ENCODE measurements around the gene PBOV1.

PBOV1 gene

DNA sequence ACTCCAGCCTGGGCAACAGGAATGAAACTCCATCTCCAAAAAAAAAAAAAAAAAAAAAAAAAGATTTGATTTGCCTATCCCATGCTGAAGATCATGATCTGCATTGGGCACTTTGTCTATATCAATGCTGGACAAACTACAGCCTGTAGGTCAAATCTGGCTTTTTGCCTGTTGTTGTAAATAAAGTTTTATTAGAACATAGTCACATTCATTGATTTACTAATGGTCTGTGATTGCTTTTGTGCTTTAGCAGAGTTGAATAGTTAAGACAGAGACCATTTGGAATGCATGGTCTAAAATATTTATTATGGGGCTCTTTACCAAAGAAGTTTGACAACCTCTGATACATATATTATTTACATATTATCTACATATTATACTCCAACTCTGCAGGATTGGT, 14.0 kb downstream of the PBOV1 start:
- DNase-seq = no peak

DNA sequence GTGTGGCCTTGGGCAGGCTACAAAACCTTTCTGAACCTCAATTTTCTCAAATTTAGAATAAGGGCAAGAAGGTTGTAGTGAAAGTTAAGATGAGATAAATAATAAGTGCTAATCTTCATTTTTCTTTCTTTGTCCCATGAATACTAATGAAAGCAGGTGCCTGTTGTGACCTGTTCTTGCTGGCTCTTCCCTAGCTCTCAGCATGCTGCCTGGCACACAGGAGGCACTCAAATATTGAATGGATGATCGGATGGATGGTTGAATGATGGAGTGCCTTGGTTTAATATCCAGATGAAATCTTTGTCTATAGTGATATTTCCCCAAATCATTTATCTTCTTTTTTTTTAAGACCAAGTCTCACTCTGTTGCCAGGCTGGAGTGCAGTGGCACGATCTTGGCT, 15.0 kb downstream of the PBOV1 start:
- no peak for DNase-seq

DNA sequence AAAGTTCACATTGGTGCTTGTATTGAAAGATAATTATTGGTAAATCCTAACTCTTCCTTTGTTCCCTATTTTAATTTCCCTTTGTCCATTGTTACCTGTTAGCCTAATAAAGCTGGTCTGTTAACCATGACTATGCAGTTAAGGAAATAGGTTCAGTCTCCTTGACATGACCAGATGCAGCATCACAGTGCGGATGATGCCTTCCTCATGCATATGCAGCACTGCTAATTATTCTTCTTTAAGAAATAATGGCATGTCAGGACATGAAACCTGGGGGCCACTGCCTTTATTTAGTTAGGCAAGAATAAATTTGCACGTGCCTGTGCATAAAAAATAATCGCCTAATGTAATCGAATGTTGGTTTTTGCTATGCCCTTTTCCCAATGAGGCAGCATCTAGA, 16.5 kb downstream of the PBOV1 start:
- no peak for DNase-seq

DNA sequence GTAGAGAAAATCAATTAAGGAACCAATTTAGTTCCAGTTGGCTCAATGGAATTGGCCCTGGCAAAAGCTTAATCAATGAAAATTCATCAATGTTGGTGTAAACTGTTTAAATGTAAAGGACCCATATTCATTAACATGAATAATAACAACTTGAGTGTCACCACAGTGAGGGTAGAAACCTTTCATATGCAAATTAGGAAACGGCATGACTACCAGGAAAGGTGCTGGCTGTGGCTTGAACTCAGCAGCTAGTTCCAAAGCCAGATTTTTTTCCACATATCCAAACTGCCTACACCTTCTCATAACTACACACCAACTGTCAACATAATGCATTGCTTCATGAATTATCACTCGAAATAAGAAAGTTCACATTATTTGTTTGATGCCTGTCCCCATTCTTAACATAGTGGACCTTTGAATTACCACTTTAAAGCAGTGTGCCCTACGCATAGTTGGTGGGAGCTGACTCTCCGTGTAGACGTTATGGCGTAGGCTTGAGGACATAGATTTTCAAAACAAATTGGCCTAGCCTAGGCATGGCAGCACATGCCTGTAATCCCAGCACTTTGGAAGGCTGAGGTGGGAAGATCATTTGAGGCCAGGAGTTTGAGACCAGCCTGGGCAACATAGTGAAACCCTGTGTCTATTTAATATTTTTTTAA, 19.7 kb downstream of the PBOV1 start:
- no peak for DNase-seq

DNA sequence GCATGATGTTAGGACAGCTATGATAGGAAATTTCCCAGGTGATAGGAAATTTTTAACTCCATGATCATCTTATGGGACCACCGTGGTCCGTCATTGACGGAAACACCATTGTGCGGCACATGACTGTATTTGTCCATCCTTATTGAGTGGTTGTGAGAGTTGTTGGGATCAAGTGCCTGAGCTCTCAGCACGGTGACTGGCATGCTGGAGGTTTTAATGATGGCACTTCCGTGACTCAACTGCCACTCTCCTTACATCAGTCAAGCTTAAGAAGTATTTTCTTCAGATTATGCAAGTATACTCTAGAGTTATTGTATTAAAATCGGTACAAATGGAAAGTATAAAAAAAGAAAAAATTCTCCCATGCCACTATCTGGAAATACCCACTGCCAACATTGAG, 20.7 kb downstream of the PBOV1 start:
- DNase-seq = no peak

DNA sequence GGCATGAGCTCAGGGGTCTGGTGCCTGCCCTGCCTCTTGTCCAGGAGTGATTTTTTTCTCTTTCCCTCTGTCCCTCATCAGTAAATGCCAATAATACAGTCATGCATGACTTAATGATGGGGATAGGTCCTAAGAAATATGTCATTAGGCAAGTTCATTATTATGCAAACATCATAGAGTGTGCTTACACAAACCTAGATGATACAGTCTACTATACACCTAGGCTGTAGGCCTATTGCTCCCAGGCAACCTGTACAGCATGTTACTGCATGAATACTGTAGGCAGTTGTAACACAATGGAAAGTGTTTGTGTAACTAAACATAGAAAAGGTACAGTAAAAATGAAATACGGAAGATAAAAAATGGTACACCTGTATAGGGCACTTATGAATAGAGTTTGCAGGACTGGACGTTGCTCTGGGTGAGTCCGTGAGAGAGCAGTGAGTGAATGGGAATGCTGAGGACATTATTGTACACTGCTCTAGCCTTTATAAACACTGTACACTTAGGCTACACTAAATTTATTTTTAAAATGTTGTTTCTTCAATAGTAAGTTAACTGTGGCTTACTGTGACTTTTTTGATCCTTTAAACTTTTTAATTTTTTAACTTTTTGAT, 22.1 kb downstream of the PBOV1 start:
- DNase-seq = no peak

DNA sequence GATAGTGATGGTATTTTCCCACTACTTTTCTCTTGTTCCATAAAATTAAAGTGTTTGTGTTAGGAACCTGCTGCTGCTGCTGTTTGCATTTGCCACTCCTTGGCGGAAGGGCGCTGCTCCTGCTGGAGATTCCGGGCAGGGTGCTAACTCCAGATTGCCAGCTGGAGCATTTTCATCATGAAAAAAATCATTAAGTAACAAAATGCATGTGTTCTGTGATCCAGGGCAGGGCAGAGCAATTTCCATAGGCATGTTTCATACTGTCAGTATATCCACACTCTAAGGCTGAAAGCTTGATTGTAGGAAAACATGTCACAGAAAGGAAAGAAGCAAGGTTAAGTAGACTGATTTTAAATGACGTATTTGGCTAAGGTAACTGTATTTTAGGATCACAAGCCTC, 24.0 kb downstream of the PBOV1 start:
- no peak for DNase-seq

DNA sequence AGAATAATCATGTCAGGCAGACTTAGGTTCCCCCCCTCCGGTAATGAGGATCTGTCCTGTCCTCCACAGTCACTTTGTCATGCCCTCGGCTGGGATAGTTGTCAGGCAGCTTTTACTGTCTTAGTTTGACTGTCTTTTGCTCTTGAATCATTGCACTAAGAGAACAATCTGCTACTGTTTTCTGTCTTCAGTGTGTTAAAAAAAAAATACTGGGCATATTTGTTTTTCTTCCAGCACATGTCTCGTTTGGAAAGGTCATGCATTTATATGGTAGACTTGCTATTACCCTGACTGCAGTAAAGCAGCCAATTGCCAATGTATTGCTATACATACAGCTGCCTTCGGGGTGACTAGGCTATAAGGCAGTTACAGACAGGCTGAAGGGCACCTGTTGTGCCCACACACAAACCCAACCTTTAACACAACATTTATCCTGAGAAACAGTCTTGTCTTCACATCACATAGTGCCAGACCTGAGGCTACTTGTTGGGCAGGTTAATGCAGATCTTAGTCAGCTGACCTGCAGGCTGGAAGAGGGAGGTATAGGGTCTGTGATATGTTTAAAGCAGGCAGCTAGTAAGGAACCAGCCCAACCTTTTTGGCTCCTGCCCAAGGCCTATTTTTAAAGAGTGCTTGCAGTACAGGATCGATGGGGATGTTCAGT, 29.9 kb downstream of the PBOV1 start:
- no peak for DNase-seq

DNA sequence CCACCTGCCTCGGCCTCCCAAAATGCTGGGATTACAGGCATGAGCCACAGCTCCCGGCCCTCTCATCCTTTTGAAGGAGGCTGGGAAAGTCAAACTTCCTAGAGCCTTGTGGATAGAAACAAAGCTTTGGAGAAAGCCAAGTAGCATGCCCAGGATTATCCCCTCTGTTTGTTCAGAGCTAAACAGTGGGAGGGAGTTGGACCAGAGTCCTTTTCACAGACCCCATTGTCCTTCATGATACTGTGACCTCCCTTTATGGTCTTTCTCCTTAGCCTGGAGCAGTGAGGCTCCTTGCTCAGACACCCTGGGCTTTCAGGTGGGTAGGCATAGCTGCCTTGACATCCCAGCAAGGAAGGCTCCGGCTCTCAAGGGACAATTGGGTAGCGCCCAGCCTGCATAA, 31.1 kb downstream of the PBOV1 start:
- no peak for DNase-seq

DNA sequence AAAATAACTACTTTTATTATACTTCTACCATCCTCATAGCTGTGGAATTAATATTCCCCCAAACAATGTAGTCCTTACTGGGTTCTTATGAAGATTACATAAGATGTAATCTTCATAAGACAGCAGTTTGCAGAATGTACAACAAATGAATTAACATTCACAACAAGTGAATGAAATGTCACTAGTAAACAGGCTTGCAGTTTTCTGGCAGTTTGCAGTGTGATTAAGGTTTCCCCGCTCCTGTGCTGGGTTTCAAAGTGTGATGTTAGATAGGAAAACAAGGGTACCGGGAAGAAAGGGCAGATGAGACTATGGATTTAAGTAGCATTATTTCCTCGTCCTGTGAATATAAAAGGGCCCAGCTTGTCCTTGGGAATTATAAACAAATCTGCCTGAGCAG, 34.1 kb downstream of the PBOV1 start:
- no peak for DNase-seq

DNA sequence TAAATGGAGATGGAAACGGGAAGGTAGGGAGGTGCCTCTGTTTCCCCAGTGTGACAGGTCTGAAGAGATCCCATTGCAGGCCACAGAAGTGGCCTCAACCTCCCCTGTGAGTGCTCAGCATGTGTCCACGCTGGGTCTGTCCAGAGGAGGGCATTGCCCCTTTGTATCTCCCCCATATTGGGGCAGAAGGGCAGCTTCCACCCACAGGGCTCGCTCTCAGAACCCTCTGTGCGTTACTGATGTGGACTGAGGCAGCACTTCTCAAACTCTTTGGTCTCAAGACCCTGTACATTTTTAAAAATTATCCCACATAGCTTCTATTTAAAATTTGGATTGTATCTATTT, 34.5 kb downstream of the PBOV1 start:
- no peak for DNase-seq

DNA sequence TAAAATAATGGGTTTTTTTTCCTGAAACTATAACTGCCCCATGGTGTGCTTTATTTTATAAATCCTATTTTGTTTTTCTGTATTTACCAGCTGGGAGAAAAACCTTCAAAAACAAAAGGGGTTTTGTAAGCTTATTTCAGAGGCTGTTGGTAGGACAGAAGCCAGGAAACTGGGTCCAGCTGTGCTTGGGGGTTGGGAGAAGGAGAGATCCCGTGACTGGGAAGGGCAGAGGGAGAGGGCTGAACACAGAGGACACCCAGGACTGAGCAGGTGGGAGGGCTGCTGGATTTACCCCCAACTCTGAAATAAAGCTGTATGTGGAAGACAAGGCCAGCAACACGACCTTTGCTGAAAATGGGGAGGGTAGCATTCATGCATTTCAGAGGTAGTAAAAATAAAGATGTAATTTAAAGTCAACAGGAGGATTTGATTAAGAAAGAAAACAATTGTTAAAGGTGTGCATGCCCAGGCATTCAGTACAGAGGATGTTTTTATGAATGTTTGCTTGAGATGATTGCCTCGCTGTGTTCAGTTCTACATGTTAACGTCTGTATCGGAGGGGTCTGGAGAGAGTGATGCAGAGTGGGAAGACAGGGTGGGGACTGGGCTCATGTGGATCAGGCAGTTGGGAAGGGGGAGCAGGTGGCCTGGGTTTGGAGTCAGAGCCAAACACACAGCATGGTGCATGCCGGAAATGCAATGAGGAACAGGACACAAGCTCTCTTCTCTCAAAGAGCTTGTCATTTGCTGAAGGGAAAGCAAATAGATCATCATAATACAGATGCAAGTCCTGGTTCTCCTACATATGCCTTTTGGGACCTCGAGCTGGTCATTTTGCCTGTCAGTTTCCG, 35.1 kb downstream of the PBOV1 start:
- no peak for DNase-seq

DNA sequence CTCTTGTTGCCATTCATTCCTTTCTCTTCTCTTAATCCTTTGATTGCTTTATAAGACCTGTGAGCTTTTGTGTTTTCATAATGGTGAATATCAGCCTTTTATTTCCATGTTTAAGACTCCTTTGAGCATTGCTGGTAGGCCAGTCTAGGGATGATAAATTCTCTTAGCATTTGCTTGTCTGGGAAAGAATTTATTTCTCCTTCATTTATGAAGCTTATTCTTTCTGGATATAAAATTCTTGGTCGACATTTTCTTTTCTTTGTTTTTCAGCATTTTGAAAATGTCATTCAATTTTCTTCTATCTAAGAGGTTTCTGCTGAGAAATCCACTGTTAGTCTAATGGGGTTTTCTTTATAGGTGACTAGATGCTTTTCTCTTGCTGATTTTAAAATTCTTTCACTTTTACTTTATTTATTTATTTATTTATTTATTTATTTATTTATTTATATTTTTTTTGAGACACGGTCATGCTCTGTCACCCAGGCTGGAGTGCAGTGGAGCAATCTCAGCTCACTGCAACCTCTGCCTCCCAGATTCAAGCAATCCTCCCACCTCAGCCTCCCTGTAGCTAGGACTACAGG, 41.5 kb downstream of the PBOV1 start:
- no peak for DNase-seq

DNA sequence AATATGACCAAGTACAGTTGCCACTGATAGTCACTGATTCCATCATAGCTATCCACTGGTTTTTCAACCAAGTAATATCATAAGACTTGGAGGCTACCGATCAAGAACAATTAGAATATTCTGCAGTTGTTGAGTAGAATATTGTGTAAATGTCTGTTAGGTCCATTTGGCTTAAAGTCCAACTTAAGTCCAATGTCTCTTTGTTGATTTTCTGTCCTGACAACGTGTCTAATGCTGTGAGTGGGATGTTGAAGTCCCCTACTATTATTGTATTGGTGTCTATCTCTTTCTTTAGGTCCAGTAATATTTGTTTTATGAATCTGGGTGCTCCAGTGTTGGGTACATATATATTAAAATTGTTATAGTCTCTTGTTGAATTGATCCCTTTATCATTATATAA, 42.7 kb downstream of the PBOV1 start:
- DNase-seq = no peak
